Transverse colon (tissue), 4 donors: ENCODE measurements around the gene SPAG7. TPM values are rescaled to one million over a fixed set of nuclear protein-coding genes. Genes with fewer than 3 reads are reported as not detected.

Source experiments
- DNase-seq: peaks from one replicate; pipeline ENCODE4 v3.0.0-alpha.2; 2019
- H3K27ac ChIP-seq, 4 donors: fragments of 200-600 bp; sonication (generic); 2 replicates each; pipeline ENCODE4 v1.5.1; 2016 to 2018; ENCODE audit warnings: inconsistent platforms in 4 of 4
- H3K27me3 ChIP-seq: fragments of 200-600 bp; sonication (generic); 2 replicates; pipeline ENCODE4 v1.5.1; 2017; ENCODE audit warnings: inconsistent platforms
- H3K36me3 ChIP-seq, 4 donors: fragments of 200-600 bp; sonication (generic); 2 replicates each; pipeline ENCODE4 v1.5.1; 2017 to 2019; ENCODE audit warnings: inconsistent platforms in 4 of 4
- H3K4me1 ChIP-seq, 4 donors: fragments of 200-600 bp; sonication (generic); 2 replicates each; pipeline ENCODE4 v1.5.1; 2017 to 2020; ENCODE audit warnings: inconsistent platforms in 4 of 4
- H3K4me3 ChIP-seq, 4 donors: fragments of 200-600 bp; sonication (generic); 1 replicate in 1 of 4; 2 replicates in 3 of 4; pipeline versions ENCODE4 v1.5.1 to v1.6.1; 2017 to 2019; ENCODE audit warnings: inconsistent platforms in 4 of 4
- H3K9me3 ChIP-seq, 2 donors: fragments of 200-600 bp; sonication (generic); 2 replicates each; pipeline ENCODE4 v1.5.1; 2017 to 2019; ENCODE audit warnings: inconsistent platforms in 2 of 2
- CTCF ChIP-seq, 5 experiments: fragments of 200-600 bp in 3 of 5; fragments of 450-650 bp in 2 of 5; sonication (generic) in 3 of 5; IDR thresholded peaks; 1 replicate in 2 of 5; 2 replicates in 3 of 5; pipeline ENCODE4 v1.5.1; 2016 to 2017; ENCODE audit warnings: antibody characterized with exemption in 5 of 5, inconsistent platforms in 3 of 5, mild to moderate bottlenecking in 2 of 5, moderate library complexity in 1 of 5
- EP300 ChIP-seq: sonication (generic); formaldehyde crosslinking; IDR thresholded peaks from one replicate; pipeline ENCODE4 v1.6.1; 2017; ENCODE audit warnings: antibody characterized with exemption, low read depth
- POLR2A ChIP-seq: fragments of 450-650 bp; IDR thresholded peaks from one replicate; pipeline ENCODE4 v1.6.1; 2016; ENCODE audit warnings: antibody characterized with exemption, mild to moderate bottlenecking, moderate library complexity
- POLR2AphosphoS5 ChIP-seq, 3 donors: sonication (generic); formaldehyde crosslinking; IDR thresholded peaks; one replicate each; pipeline ENCODE4 v1.6.1; 2016; ENCODE audit warnings: antibody characterized with exemption in 3 of 3
- WGBS, 2 donors: methylation state at CpG; one replicate each; pipeline ENCODE4 v1.1.5; 2018; ENCODE audit warnings: low coverage in 1 of 2; 5-methylcytosine and 5-hydroxymethylcytosine counted together
- in situ Hi-C, 4 donors: fragments of 200-750 bp; cut with MboI; loops; one replicate each; pipeline versions ENCODE4 v1.15.0 to v1.15.1; 2017; ENCODE audit warnings: low sequenced_read_pairs in 3 of 4, low pct_ligation_motif_present in 1 of 4, low pct_unique_long_range_greater_than_20kb in 1 of 4
- intact Hi-C: fragments of 100-400 bp; cut with DNase I; formaldehyde crosslinking; loops from one replicate; pipeline ENCODE4 v1.15.1; 2023; ENCODE audit warnings: low total_unique reads
- total RNA-seq, 4 donors: library from RNA; depleted of rRNA; stranded (reverse); fragments of >200 nt; gene quantifications; one replicate each; pipeline ENCODE4 v1.1.0, GENCODE V29; 2016

Gene SPAG7
- total RNA-seq, 4 donors from 2014 or later: 8.2 to 64.7 (median 47.4) TPM

- Histone ChIP-seq H3K9me3 (no peaks in the 10 kb centered on the region), H3K36me3 (peaks cover 0 to 14% (median 4%) of the 10 kb centered on the region in 4 donors), H3K27me3 (no peaks in the 10 kb centered on the region), H3K27ac (peak overlapping the region; percentile 96 to 97 (median 96)), H3K4me3 (peak overlapping the region; percentile 68 to 84 (median 75)), H3K4me1 (peaks cover 43 to 71% (median 44%) of the 10 kb centered on the region in 4 donors)
- TF ChIP-seq EP300 (no peak), POLR2AphosphoS5 (IDR thresholded peaks at IDR 0.05) (no peak), POLR2A (no peak), CTCF (IDR thresholded peaks at IDR 0.05) (no peak)
- WGBS, 2 donors: 26 to 33% methylated on average over 3 to 4 of the region's 4 CpGs
- in situ Hi-C loops (no loop called here), intact Hi-C loops (no loop called here)
- DNase-seq: no peak
Measured at GRCh38 chr17:4941319-4941610, 26.4 kb downstream of the SPAG7 start.

GRCh38 chr17:4940555-4941318 lies 26.9 kb downstream of the SPAG7 start:
- WGBS, 2 donors: 0 to 2% methylated on average over 8 to 29 of the region's 29 CpGs
- Histone ChIP-seq H3K27ac (peak overlapping the region; percentile 96 to 97 (median 96)), H3K27me3 (no peaks in the 10 kb centered on the region), H3K4me1 (peaks cover 38 to 66% (median 39%) of the 10 kb centered on the region in 4 donors), H3K9me3 (no peaks in the 10 kb centered on the region), H3K36me3 (peaks cover 0 to 14% (median 4%) of the 10 kb centered on the region in 4 donors), H3K4me3 (peak overlapping the region; percentile 68 to 84 (median 75))
- in situ Hi-C loops: no loop called here
- TF ChIP-seq POLR2AphosphoS5 (IDR thresholded peaks at IDR 0.05): no peak
- no peak for TF ChIP-seq CTCF (IDR thresholded peaks at IDR 0.05)
- TF ChIP-seq EP300: no peak
- TF ChIP-seq POLR2A: no peak
- intact Hi-C loops: no loop called here
- peak; percentile 82 for DNase-seq

DNA sequence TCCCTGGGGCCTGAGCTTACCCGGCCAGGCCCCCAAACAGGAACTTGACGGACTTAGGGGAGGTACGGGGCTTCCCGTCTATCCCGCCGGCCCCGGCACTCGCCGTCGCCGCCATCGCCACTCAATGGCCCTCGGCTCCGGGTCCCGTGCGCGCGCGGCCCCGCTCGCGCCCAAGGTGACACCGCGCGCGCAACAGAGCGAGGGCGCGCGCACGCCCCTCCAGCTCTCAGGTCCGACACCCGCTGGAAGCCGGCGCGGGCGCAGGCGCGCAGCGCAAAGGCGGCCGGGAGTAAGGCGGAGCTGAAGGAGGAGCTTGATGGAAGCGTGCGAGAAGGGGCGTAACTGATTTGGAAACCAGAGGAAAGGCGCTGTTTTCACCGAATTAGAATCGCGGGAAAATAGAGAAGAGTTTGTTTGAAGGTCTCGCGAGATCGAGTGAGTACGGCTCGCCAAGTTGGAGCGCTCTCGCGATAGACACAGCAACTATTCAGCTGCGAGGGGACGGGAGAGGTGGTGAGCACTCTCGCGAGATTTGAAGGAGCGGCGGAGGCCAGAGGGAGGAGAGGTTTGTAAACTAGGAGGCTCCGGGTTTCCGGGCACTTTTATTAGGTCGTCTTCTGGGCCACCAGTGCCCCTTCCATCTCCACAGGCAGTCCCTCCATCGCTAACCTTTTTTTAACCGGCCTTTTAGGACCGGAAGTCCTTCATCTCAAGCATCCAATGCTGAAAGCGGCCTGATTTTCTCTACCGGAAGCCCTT lies 27.6 kb downstream of the SPAG7 start, which contains the start of the genes RNF167 and SLC25A11:
TSS of gene RNF167 (plus strand) at position 473 of the 759 bp plus-strand sequence. CDS start 642 bp downstream, outside the sequence.
TSS of gene SLC25A11 (minus strand) at position 251 of the 759 bp plus-strand sequence. CDS start at position 115, 136 bp downstream.
- intact Hi-C loops (loop anchor here (10.0 kb wide), 1 partner anchor 45 kb away; the partner anchor contains the start of gene CAMTA2), in situ Hi-C loops (no loop called here)
- Histone ChIP-seq H3K27me3 (no peaks in the 10 kb centered on the region), H3K4me1 (peaks cover 30 to 58% (median 31%) of the 10 kb centered on the region in 4 donors), H3K4me3 (peak within 1 kb of the TSS; percentile 74 to 87 (median 80)), H3K27ac (peak within 1 kb of the TSS; percentile 96 to 97 (median 96)), H3K36me3 (peaks cover 0 to 14% (median 4%) of the 10 kb centered on the region in 4 donors), H3K9me3 (no peaks in the 10 kb centered on the region)
- TF ChIP-seq EP300 (no peak), POLR2A (peak; percentile 73), CTCF (IDR thresholded peaks at IDR 0.05) (no peak), POLR2AphosphoS5 (IDR thresholded peaks at IDR 0.05) (peak; percentile 73 to 85 (median 81))
- peak; percentile 96 for DNase-seq
- 0% methylated on average over 8 to 59 of the region's 72 CpGs for WGBS, 2 donors

- H3K4me1 ChIP-seq: peaks cover 26 to 54% (median 27%) of the 10 kb centered on the region in 4 donors
- no peaks in the 10 kb centered on the region for H3K9me3 ChIP-seq
- DNase-seq: peak; percentile 32
- intact Hi-C loops: loop anchor here (10.0 kb wide), 1 partner anchor 45 kb away; the partner anchor contains the start of gene CAMTA2
- peak overlapping the region; percentile 74 to 87 (median 80) for H3K4me3 ChIP-seq
- TF ChIP-seq CTCF (IDR thresholded peaks at IDR 0.05): peak in 1 of 5 experiments; percentile 22
- no peak for TF ChIP-seq POLR2AphosphoS5 (IDR thresholded peaks at IDR 0.05)
- TF ChIP-seq POLR2A: no peak
- TF ChIP-seq EP300: no peak
- in situ Hi-C loops: no loop called here
- peak overlapping the region; percentile 96 to 97 (median 96) for H3K27ac ChIP-seq
- no peaks in the 10 kb centered on the region for H3K27me3 ChIP-seq
- 0% methylated on average over 16 of the region's 16 CpGs; no CpG with 5 or more reads in 1 of the 2 donors for WGBS, 2 donors
- H3K36me3 ChIP-seq: peaks cover 0 to 14% (median 4%) of the 10 kb centered on the region in 4 donors
Measured at GRCh38 chr17:4939546-4939795, 28.1 kb downstream of the SPAG7 start.
